ENCODE data around the gene XRCC1. TPM values are rescaled to one million over a fixed set of nuclear protein-coding genes. Genes with fewer than 3 reads are reported as not detected.

Gene XRCC1
- total RNA-seq, 3 donors from 2014 or later, result 21.0 to 24.2 (median 23.1) TPM

DNA sequence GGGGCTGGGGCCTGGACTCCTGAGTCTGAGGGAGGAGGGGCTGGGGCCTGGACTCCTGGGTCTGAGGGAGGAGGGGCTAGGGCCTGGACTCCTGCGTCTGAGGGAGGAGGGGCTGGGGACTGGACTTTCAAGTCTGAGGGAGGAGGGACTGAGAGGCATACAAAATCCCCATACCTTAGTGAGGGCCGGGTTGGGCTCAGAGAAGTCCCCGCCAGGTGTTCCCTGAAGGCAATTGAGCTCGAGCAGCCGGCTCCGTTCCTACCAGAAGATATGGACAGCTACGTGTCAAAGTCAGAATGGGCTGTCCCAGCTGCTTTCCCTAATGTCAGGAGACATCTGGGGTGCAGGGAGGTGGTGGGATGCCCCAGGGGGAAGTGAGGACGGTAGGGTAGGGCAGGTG lies 80.2 kb downstream of the XRCC1 start:
- Mint-ChIP-seq H3K4me3 (no peak overlapping the region), H3K9me3 (no peaks in the 10 kb centered on the region)

More for the DNA sequence above, 80.2 kb downstream of the XRCC1 start:
- DNase-seq (no peak), ATAC-seq (no peak)
- no peaks in the 10 kb centered on the region for H3K4me1 Mint-ChIP-seq (ENCODE audit: low read depth)
- H3K27me3 Mint-ChIP-seq (ENCODE audit: low read depth), result no peaks in the 10 kb centered on the region
- H3K36me3 Mint-ChIP-seq (ENCODE audit: insufficient read depth), result peaks cover 26% of the 10 kb centered on the region

Other genes with a start within 250 kb of the XRCC1 start
- not detected for gene CD177, start 221.8 kb downstream of the XRCC1 start, total RNA-seq
- not detected for gene TEX101, start 160.6 kb downstream of the XRCC1 start, total RNA-seq
- 1 to 10 TPM; 1.5 to 3.1 (median 2.2) TPM for gene LYPD3, start 109.9 kb downstream of the XRCC1 start, total RNA-seq
- gene PHLDB3, start 70.8 kb downstream of the XRCC1 start, total RNA-seq, result 10 to 100 TPM; 17.0 to 33.7 (median 26.2) TPM
- 10 to 100 TPM; 29.3 to 36.8 (median 33.7) TPM for gene ETHE1, start 48.3 kb downstream of the XRCC1 start, total RNA-seq
- 1 to 10 TPM; 1.6 to 3.0 (median 2.0) TPM for gene ZNF575, start 42.3 kb downstream of the XRCC1 start, total RNA-seq
- gene PINLYP, start 274 bp upstream of the XRCC1 start, total RNA-seq, result 1 to 10 TPM; 1.3 to 2.5 (median 2.2) TPM
- 10 to 100 TPM; 31.7 to 38.2 (median 33.5) TPM for gene IRGQ, start 20.6 kb upstream of the XRCC1 start, total RNA-seq
- 10 to 100 TPM; 16.6 to 22.3 (median 18.5) TPM for gene ZNF576, start 21.1 kb upstream of the XRCC1 start, total RNA-seq
- under 1 TPM; 0.25 to 0.87 (median 0.30) TPM for gene SRRM5, start 36.6 kb upstream of the XRCC1 start, total RNA-seq
- gene ZNF428, start 44.1 kb upstream of the XRCC1 start, total RNA-seq, result 10 to 100 TPM; 20.6 to 27.6 (median 25.5) TPM
- gene CADM4, start 64.3 kb upstream of the XRCC1 start, total RNA-seq, result under 1 TPM; 0.40 to 0.63 (median 0.42) TPM
- 1 to 10 TPM; 3.3 to 5.2 (median 4.7) TPM for gene PLAUR, start 94.6 kb upstream of the XRCC1 start, total RNA-seq
- not detected for gene IRGC, start 140.5 kb upstream of the XRCC1 start, total RNA-seq
- 100 to 1,000 TPM; 102 to 114 (median 109) TPM for gene SMG9, start 179.4 kb upstream of the XRCC1 start, total RNA-seq
- gene KCNN4, start 205.4 kb upstream of the XRCC1 start, total RNA-seq, result 100 to 1,000 TPM in 1 of 3 donors, 10 to 100 TPM in 2; 90.6 to 123 (median 94.7) TPM
- under 1 TPM in 2 of 3 donors, not detected in 1; 0.53 to 0.87 TPM for gene LYPD5, start 226.9 kb upstream of the XRCC1 start, total RNA-seq